Activated T-helper 9 cell treated with anti-CD3 and anti-CD28 coated beads, Interleukin-2, amount 50 U/mL, for 16 hours (primary cell): ENCODE data around the gene ATG13.

ENCODE experiments used
- DNase-seq: peaks from one replicate; pipeline ENCODE4 v3.0.0-alpha.2; 2020; ENCODE audit warnings: low read depth

ATG13 gene

GRCh38 chr11:46676436-46677158 is 59.2 kb downstream of the ATG13 start:
- no peak for DNase-seq

DNA sequence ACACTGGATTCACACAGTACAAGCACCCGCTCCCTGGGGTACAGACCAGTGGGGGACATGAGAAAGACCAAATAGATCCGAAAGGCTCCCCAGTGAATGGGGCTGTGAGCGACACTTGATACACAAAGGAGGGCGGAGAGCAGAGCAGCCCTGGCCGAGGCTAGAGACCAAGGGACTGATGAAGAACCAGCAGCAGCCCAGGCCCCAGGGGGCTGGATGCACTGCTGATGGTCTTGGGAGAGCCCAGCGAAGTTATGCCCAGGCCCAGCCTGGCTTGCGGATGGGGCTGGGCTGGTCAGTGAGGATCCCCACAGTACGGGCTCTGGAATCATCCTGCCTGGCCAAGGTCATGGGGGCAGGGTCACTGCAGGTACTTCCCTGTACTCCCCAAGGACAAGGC is 59.8 kb downstream of the ATG13 start:
- no peak for DNase-seq

GRCh38 chr11:46677991-46678740 is 60.8 kb downstream of the ATG13 start:
- DNase-seq, result no peak

GRCh38 chr11:46678741-46679130 is 61.4 kb downstream of the ATG13 start:
- DNase-seq, result no peak

GRCh38 chr11:46679241-46680163 is 62.1 kb downstream of the ATG13 start:
- DNase-seq, result no peak

GRCh38 chr11:46680164-46680760 is 62.9 kb downstream of the ATG13 start:
- DNase-seq, result no peak

DNA sequence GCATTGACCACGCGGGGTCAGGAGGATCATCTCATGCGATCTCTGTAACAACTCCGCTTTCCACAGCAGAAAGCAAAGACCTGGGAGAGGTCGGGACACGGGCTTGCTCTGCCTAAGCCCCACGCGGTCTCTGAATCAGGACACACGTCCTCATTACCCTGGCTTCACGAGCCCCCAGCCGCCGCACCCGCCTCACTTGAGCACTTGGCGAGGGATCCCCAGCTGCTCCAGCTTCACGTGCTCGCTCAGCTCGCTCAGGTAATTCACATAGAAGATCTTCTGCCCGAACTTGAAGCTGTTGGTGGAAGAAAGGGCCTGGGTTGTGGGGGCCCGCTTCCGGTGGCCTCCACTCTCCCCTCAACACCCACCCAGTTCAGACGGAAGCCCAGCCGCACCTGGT is 63.5 kb downstream of the ATG13 start:
- no peak for DNase-seq

- no peak for DNase-seq
These were observed 64.5 kb downstream of the ATG13 start for GRCh38 chr11:46681814-46682213.

DNA sequence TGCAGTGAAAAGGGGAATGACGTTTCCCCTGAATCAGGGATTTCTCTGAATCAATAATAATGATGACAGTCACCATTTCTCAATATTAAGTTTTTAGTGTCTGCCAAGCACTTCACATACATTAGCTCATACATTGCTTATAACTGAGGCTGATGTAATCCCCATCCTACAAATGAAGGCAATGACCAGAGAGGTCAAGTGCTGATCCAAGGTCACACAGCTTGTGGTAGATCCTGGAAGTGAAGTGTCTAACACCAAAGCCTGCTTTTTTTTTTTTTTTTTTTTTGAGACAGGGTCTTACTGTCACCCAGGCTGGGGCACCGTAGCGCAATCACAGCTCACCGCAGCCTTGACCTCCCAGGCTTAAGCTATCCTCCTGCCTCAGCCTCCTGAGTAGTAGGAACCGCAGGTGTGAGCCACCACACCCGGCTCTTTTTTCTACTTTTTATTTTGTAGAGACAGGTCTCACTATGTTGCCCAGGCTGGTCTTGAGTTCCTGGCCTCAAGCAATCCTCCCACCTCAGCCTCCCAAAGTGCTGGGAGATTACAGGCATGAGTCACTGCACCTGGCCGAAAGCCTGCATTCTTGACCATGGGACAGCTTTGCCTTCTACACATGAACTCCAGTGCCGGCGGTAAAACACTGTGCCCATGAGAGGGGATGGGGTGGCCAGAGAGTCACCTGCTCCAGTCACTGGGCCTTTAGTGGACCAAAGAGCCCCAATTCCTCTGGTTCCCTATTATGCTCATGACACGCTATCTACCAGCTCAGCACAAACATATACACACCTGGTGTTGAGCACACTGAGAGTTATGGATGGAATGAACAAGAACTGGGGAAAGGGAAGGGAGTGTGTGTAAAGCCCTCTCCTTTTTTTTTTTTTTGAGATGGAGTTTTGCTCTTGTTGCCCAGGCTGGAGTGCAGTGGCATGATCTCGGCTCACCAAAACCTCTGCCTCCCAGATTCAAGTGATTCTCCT is 65.7 kb downstream of the ATG13 start:
- DNase-seq, result no peak

DNA sequence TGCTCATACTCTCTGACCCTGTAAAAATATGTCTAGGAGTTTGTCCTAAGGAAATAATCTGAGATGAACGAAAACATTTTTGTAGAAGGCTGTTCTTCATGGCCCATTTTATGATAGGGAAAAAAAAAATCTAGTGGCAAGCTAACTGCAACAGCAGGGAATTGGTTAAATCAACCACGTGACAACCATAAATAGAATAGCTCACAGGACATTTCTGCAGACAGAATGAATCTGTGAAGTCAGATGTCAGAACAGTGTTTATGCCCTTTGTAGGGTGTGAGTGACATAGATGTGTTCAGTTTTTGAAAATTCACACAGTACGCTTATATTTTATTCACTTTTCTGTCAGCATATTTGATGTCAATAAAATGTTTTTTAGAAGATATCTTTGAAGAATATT is 67.0 kb downstream of the ATG13 start:
- DNase-seq, result no peak

DNA sequence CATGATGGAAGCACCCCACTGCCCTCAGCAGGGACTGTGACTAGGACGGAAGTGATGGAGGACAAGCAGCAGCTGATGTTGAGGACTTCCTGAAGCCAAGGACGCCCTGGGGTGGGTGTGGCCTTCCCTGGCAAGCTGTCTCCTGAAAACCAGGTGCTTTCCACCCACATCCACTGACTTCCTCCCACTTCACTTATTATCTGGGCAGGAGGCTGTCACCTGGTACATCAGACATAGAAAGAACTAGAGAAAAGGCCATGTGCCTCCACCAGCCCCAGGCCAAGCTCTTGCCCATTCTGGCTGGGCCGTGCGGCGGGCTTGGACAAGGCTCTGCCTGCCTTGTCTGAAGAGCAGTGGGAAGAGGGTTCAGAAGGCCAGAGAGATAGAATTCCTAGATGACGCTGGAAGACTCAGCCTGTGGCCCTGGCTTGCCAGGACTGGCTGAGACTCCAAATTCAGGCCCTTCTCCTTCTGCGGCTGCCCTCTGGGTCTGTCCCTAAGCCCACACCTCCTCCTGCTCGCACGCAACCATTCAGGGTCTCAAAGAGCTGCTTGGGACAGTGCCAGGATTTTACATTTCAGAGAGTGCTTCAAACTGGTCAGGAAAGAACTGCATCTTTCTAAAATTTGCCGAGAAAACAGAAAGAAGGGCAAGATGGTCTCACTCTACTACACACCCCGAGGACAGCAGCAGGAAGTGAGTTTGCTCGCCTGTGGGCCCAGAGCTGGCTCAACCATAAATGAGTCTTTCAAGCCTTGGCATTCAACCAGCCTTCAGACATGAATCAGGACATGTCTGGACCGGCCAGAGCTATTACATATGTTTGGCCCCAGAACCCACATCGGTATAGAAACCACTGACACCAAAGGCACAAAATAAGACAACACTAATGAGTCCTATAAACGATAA is 69.8 kb downstream of the ATG13 start:
- no peak for DNase-seq

DNA sequence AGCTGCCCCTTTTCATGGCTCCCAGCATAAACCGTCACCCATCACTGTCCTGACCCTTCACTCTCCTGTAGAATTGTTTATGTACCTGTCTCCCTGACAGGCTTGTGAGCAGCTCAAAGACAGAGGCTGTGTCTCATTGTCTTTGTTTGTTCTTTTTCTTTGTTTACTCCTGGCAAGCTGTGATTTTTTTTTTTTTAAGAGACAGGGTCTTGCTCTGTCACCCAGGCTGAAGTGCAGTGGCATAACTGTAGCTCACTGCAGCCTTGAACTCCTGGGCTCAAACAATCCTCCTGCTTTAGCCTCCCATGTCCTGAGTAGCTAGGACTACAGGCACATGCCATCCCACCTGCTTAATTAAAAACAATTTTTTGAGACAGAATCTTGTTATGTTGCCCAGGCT is 73.3 kb downstream of the ATG13 start:
- DNase-seq, result no peak

DNA sequence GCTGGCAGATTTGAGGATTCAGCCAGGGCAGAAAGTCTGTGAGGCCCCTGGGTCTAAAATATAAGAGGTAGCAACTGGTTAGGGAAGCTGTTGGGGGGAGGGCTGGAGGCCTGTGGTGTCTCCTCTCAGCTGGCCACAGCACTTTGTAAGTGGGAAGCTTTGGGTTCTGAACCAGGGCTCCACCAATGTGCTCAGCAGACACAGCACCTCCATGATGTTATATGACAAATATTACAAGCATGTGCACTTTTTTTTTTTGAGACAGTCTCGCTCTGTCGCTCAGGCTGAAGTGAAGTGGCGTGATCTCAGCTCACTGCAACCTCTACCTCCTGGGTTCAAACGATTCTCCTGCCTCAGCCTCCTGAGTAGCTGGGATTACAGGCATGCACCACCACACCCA is 75.1 kb downstream of the ATG13 start:
- no peak for DNase-seq

DNA sequence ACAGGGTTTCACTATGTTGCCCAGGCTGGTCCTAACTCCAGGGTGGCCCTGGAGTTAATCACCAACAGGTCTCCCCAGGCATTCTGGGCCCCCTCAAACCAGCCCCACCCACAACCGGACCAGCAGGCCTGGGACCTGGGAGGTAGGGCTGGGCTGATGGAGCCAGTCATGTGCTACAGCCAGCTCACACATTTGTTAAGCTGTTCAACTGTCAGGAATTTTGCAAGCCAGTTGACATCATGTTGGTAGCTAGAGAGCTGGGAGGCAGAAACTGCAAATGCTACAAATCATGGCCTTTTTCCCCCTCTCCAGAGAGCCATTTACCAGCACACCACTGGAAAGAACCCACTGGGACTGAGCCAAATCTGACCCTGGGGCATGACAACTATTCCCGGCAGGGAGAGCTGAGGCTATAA is 76.3 kb downstream of the ATG13 start:
- no peak for DNase-seq

GRCh38 chr11:46694072-46694471 is 76.7 kb downstream of the ATG13 start:
- DNase-seq, result no peak

- DNase-seq, result no peak
These were observed 77.3 kb downstream of the ATG13 start for GRCh38 chr11:46694607-46695006.

DNA sequence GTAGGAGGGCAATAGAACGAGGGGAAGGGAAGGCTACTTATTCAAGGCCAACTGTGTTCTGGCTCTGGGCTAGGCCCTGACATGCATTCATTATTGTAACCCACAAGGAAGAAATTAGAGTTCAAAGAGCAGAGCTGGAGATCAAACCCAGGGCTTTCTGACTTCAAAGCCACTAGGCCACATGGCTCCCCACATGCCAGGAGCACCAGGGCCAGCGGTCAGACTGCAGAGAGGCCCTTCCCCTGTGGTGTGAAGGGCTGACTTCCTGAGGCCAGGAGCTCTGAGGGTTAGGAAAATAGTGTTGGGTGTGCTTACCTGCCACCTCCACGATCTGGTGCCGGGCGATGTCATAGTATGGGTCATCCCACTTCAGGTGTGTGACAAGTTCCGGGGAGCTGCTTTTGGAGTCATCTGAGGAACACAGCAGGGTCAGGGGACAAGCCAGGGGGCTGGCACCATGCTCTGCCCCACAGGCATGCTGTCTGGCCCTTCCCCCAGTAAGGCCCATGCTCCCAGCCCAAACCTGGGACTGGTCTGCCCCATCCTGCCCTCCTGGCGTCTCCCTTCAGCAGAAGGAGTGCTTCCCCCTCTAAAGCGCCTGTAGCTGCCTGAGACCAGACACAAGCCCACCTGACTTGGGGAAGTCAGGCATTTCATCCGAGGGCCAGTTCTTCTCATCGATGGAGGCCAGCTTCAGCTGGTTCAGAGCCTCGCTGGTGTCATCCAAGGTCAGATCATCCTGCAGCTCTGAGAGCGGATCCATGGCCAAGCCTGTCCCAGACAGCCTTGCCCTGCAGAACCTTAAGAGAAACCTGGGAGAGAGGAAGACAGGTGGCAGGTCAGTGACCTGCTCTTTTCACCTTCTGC is 78.2 kb downstream of the ATG13 start:
- no peak for DNase-seq

- no peak for DNase-seq
These were observed 78.8 kb downstream of the ATG13 start for GRCh38 chr11:46696212-46696558.

- no peak for DNase-seq
These were observed 80.0 kb downstream of the ATG13 start for GRCh38 chr11:46697303-46697702.
